ENCODE data around the gene APC2.

- TF ChIP-seq, protein P1, sequence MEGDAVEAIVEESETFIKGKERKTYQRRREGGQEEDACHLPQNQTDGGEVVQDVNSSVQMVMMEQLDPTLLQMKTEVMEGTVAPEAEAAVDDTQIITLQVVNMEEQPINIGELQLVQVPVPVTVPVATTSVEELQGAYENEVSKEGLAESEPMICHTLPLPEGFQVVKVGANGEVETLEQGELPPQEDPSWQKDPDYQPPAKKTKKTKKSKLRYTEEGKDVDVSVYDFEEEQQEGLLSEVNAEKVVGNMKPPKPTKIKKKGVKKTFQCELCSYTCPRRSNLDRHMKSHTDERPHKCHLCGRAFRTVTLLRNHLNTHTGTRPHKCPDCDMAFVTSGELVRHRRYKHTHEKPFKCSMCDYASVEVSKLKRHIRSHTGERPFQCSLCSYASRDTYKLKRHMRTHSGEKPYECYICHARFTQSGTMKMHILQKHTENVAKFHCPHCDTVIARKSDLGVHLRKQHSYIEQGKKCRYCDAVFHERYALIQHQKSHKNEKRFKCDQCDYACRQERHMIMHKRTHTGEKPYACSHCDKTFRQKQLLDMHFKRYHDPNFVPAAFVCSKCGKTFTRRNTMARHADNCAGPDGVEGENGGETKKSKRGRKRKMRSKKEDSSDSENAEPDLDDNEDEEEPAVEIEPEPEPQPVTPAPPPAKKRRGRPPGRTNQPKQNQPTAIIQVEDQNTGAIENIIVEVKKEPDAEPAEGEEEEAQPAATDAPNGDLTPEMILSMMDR (IDR thresholded peaks at IDR 0.05), result no peak
- no peak for TF ChIP-seq POLR2A (IDR thresholded peaks at IDR 0.05)
- no peak for TF ChIP-seq POLR2AphosphoS5 (IDR thresholded peaks at IDR 0.05)
Measured at GRCh38 chr19:1452802-1453524, 3.0 kb downstream of the APC2 start.

Data from prostate gland (tissue), 2 donors.